Activated CD8-positive, alpha-beta memory T cell treated with anti-CD3 and anti-CD28 coated beads, Interleukin-2, amount 10 ng/mL, durations not matched to agents 7 days and 5 days (primary cell): ENCODE data around the gene FOXO6. TPM values are rescaled to one million over a fixed set of nuclear protein-coding genes. Genes with fewer than 3 reads are reported as not detected.

Source experiments
- ATAC-seq: fragments of 150-1000 bp; cut with Tn5 transposase; one replicate; pipeline ENCODE4 v1.10.0; 2021; ENCODE audit warnings: moderate library complexity
- CTCF ChIA-PET: fragments of 350-600 bp; sonication (Branson Sonifier 250); formaldehyde crosslinking; loops from one replicate; lab custom pipeline; 2021; ENCODE audit warnings: antibody characterized with exemption; lab: Charles Lee
- DNase-seq: peaks from one replicate; pipeline ENCODE4 v3.0.0-alpha.2; 2020
- H3K27ac Mint-ChIP-seq: one replicate; pipeline ENCODE4 v1.8.0; 2021; ENCODE audit warnings: mild to moderate bottlenecking, mixed read lengths
- H3K27me3 Mint-ChIP-seq: one replicate; pipeline ENCODE4 v1.8.0; 2021; ENCODE audit warnings: mixed read lengths
- H3K36me3 Mint-ChIP-seq: one replicate; pipeline ENCODE4 v1.8.0; 2021; ENCODE audit warnings: mild to moderate bottlenecking, mixed read lengths
- H3K4me1 Mint-ChIP-seq: one replicate; pipeline ENCODE4 v1.8.0; 2021; ENCODE audit warnings: mixed read lengths
- H3K4me3 Mint-ChIP-seq: one replicate; pipeline ENCODE4 v1.8.0; 2021; ENCODE audit warnings: mild to moderate bottlenecking, moderate library complexity, mixed read lengths
- H3K9me3 Mint-ChIP-seq: one replicate; pipeline ENCODE4 v1.8.0; 2022; ENCODE audit warnings: low read depth, mixed read lengths
- total RNA-seq, 2 experiments: library from RNA; stranded (reverse); gene quantifications; one replicate each; pipeline ENCODE4 v1.2.3, GENCODE V29; 2021

Gene FOXO6
- total RNA-seq, 2 experiments from 2014 or later, result not detected

DNA sequence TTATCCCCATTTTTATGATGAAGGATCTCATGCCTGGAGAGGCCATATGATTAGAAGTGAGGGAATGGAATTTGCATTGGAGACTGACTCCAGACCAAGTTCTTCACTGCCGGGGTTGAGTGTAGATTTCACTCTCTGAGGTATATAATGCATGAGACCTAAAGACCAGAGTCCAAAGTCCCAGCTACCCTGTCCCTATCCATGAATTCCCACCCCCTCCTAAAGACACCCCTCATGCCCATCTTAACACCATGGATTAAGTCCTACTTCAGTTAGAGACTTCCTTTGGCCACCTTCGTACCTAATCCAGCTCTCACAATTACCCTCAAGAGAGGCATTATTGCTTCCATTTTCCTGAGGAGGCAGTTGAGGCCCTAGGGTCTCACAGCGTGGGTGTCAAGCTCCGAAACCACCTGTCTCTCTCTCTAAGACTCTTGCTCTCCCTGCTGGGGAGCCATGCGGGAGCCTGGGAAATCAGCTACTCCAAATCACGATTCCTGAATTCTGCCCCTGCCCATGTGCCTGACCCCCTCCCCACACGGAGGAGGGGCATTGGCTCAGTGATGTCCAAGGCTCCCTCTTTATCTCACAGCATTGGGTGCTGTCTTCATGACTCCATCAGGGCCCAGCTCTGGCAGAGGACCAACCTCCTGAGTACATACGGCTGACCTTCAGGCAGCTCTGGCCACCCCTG, 11.7 kb upstream of the FOXO6 start:
- H3K36me3 Mint-ChIP-seq, result no peaks in the 10 kb centered on the region
- H3K4me3 Mint-ChIP-seq, result no peak overlapping the region
- peaks cover 21% of the 10 kb centered on the region for H3K27me3 Mint-ChIP-seq
- DNase-seq (peak; percentile 21), ATAC-seq (no peak)
- no peak overlapping the region for H3K27ac Mint-ChIP-seq
- no peaks in the 10 kb centered on the region for H3K9me3 Mint-ChIP-seq
- peaks cover 16% of the 10 kb centered on the region for H3K4me1 Mint-ChIP-seq
- CTCF ChIA-PET, result interaction anchor here (0.6 kb wide), 1 partner anchor 230 kb away, joined by 3 read pairs; no protein-coding TSS in a partner anchor

GRCh38 chr1:41350055-41350378, 11.2 kb upstream of the FOXO6 start:
- ATAC-seq (no peak), DNase-seq (peak; percentile 12)
- H3K4me3 Mint-ChIP-seq, result no peak overlapping the region
- CTCF ChIA-PET, result interaction anchor here (0.6 kb wide), 1 partner anchor 229 kb away, joined by 3 read pairs; no protein-coding TSS in a partner anchor
- peaks cover 12% of the 10 kb centered on the region for H3K4me1 Mint-ChIP-seq
- peaks cover 21% of the 10 kb centered on the region for H3K27me3 Mint-ChIP-seq
- H3K9me3 Mint-ChIP-seq, result no peaks in the 10 kb centered on the region
- H3K36me3 Mint-ChIP-seq, result no peaks in the 10 kb centered on the region
- no peak overlapping the region for H3K27ac Mint-ChIP-seq

- ATAC-seq (no peak), DNase-seq (no peak)
- no peaks in the 10 kb centered on the region for H3K9me3 Mint-ChIP-seq
- no peaks in the 10 kb centered on the region for H3K36me3 Mint-ChIP-seq
- CTCF ChIA-PET, result no interaction called here
- peaks cover 21% of the 10 kb centered on the region for H3K27me3 Mint-ChIP-seq
- H3K27ac Mint-ChIP-seq, result no peak overlapping the region
- H3K4me1 Mint-ChIP-seq, result peaks cover 4% of the 10 kb centered on the region
- H3K4me3 Mint-ChIP-seq, result no peak overlapping the region
Measured at GRCh38 chr1:41351262-41352151, 9.7 kb upstream of the FOXO6 start.

DNA sequence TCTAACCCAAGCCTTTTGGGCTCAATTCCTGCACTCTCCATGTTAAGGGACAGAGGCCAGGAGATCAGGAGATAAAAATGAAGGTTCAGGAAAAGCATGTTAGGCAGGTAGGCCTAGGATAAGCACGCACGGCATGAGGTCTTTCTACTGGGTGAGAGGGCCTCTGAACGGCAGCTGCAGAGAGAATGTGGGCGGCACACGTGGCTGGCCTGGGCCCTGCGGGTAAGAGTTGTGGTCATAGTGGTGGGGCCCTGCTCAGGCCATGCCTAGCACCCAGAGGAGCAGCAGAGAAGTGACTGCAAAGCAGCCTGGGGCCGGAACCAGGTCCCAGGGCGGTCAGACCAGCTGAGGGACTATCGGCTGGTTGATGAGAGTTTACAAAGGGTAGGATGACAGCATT, 7.5 kb upstream of the FOXO6 start:
- Mint-ChIP-seq H3K4me3 (no peak overlapping the region), H3K36me3 (no peaks in the 10 kb centered on the region), H3K27me3 (peaks cover 18% of the 10 kb centered on the region), H3K9me3 (no peaks in the 10 kb centered on the region), H3K27ac (no peak overlapping the region), H3K4me1 (peaks cover 4% of the 10 kb centered on the region)
- ATAC-seq (no peak), DNase-seq (no peak)
- CTCF ChIA-PET, result no interaction called here

- CTCF ChIA-PET, result no interaction called here
- H3K36me3 Mint-ChIP-seq, result no peaks in the 10 kb centered on the region
- no peak overlapping the region for H3K4me3 Mint-ChIP-seq
- ATAC-seq (no peak), DNase-seq (no peak)
- H3K9me3 Mint-ChIP-seq, result no peaks in the 10 kb centered on the region
- H3K27me3 Mint-ChIP-seq, result peaks cover 19% of the 10 kb centered on the region
- H3K27ac Mint-ChIP-seq, result no peak overlapping the region
- H3K4me1 Mint-ChIP-seq, result peaks cover 6% of the 10 kb centered on the region
Measured at GRCh38 chr1:41354956-41355355, 6.3 kb upstream of the FOXO6 start.

GRCh38 chr1:41355356-41355755, 5.9 kb upstream of the FOXO6 start:
- Mint-ChIP-seq H3K9me3 (no peaks in the 10 kb centered on the region), H3K27ac (no peak overlapping the region), H3K27me3 (peaks cover 20% of the 10 kb centered on the region), H3K4me3 (no peak overlapping the region), H3K36me3 (no peaks in the 10 kb centered on the region), H3K4me1 (peaks cover 6% of the 10 kb centered on the region)
- CTCF ChIA-PET, result no interaction called here
- ATAC-seq (no peak), DNase-seq (no peak)

DNA sequence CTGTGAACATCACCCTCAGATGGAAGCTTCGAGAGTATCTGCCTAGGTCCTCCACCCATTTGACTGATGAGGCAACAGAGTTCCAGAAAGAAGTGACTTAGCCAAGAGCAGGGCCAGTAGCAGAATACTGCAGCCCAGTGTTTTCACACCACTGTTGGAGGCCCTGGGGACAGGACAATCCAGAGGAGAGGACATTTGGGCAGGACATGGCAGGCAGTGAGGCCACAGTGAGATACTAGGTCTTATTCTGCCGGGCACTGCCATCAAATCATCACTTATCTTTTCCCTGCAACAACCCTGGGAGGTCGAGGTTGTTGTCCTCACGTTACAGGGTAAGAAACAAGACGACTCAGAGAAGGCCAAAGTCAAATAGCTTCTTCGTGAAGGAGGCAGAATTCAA, 5.5 kb upstream of the FOXO6 start:
- DNase-seq (no peak), ATAC-seq (no peak)
- CTCF ChIA-PET, result no interaction called here
- Mint-ChIP-seq H3K27ac (no peak overlapping the region), H3K4me1 (peaks cover 8% of the 10 kb centered on the region), H3K4me3 (no peak overlapping the region), H3K9me3 (no peaks in the 10 kb centered on the region), H3K36me3 (no peaks in the 10 kb centered on the region), H3K27me3 (peaks cover 17% of the 10 kb centered on the region)

GRCh38 chr1:41356752-41357151, 4.5 kb upstream of the FOXO6 start:
- peaks cover 9% of the 10 kb centered on the region for H3K4me1 Mint-ChIP-seq
- H3K9me3 Mint-ChIP-seq, result no peaks in the 10 kb centered on the region
- CTCF ChIA-PET, result no interaction called here
- H3K27me3 Mint-ChIP-seq, result peaks cover 17% of the 10 kb centered on the region
- DNase-seq, result no peak
- H3K27ac Mint-ChIP-seq, result no peak overlapping the region
- H3K4me3 Mint-ChIP-seq, result no peak overlapping the region
- ATAC-seq, result no peak
- no peaks in the 10 kb centered on the region for H3K36me3 Mint-ChIP-seq

DNA sequence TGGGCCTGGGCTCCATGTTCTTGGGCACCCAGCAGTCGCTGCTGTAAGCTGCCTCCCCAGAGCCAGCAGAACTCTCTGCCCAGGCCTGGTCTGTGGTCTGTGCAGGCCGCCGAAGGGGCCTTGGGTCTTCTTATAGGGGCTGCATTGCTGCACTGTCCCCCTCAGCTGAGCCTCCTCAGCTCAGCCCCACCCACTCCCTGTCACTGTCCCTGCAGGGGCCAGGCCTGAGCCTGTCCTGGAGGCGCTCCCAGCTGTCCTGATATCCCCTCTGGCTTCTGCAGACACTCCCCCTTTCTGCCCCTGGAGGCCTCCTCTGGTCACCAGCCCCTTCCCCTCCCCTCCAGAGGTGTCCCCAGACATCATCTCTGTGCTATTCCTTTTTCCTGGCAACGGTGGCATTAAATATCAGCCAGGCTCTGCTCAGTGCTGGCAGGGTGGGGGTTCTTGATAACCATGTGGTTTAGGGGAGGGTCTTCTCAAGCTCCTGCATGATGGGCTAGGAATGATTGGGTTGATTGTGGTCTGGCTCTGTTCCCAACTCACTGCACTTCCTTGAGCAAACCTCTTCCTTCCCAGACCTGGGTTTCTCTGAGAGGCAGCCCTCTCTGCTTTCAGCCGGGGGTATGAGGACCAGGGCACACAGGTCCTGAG, 3.7 kb upstream of the FOXO6 start:
- no peak for DNase-seq
- H3K4me1 Mint-ChIP-seq, result peaks cover 11% of the 10 kb centered on the region
- no peak for ATAC-seq
- CTCF ChIA-PET, result no interaction called here
- H3K4me3 Mint-ChIP-seq, result no peak overlapping the region
- H3K9me3 Mint-ChIP-seq, result no peaks in the 10 kb centered on the region
- peaks cover 15% of the 10 kb centered on the region for H3K27me3 Mint-ChIP-seq
- no peaks in the 10 kb centered on the region for H3K36me3 Mint-ChIP-seq
- H3K27ac Mint-ChIP-seq, result no peak overlapping the region

DNA sequence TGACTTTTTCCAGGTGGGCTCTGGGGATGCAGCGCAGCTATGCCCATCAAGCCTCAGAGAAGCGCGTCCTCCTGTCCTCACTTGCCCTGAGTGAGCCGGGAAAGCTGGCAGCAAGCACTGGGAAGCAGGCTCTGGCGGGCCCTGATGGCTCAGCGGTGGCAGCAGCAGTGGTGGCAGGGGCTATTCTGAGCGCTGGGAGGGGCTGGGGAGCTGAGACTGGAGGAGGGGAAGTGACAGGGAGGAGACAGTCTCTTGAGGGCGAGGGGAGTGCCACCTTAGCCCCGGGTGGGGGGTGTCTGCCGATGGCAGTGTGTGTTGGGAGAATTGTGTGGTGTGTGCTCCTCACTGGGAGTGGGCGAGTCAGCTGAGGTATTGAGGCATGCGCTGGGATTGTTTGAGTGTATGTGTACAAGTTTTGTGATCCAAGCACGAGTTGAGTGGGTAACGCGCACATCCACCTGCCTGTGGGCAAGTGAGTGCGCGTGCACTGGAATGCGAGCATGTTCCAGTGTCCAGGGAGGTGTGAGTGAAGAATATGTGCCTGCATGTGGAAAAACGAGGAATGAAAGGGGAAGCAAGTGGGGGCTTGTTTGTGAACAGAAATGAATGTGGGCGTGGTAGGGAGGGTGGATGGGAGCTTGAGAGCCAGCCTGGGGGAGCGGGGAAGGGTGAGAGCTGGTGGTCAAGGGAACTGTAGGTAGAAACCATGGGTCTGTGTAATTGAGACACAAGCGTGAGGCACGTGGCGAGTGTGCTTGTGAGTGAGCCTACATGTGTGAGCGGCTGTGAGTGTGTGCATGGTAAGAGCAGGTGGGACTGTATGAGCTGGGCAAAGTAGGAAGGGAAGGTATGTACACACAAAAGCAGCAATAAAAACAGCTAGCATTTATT, 2.9 kb upstream of the FOXO6 start:
- no peak for DNase-seq

GRCh38 chr1:41359211-41360073, 1.8 kb upstream of the FOXO6 start:
- Mint-ChIP-seq H3K27ac (no peak overlapping the region), H3K27me3 (peaks cover 30% of the 10 kb centered on the region), H3K36me3 (no peaks in the 10 kb centered on the region), H3K4me1 (peaks cover 7% of the 10 kb centered on the region), H3K9me3 (no peaks in the 10 kb centered on the region), H3K4me3 (peak overlapping the region; percentile 6)
- no peak for DNase-seq
- no peak for ATAC-seq
- CTCF ChIA-PET, result interaction anchor here (1.9 to 2.1 kb wide), 2 partner anchors 58 to 73 kb away, joined by 4 to 8 read pairs; no protein-coding TSS in a partner anchor

More for the DNA sequence above, 2.9 kb upstream of the FOXO6 start:
- Mint-ChIP-seq H3K9me3 (no peaks in the 10 kb centered on the region), H3K27me3 (peaks cover 23% of the 10 kb centered on the region), H3K27ac (no peak overlapping the region), H3K4me3 (no peak overlapping the region), H3K4me1 (peaks cover 11% of the 10 kb centered on the region), H3K36me3 (no peaks in the 10 kb centered on the region)
- CTCF ChIA-PET, result no interaction called here
- ATAC-seq, result no peak
